RWPE1 (cell line): ENCODE measurements around the gene BCS1L.
"Not testable (repeated sequence)": the region's sequence is repeated elsewhere in the genome, so short reads cannot be mapped to it uniquely, and the experiment has no call there.

Experiments
- CTCF ChIA-PET: fragments of 350-600 bp; sonication (Branson Sonifier 250); formaldehyde crosslinking; extraction: SDS; loops from one replicate; lab custom pipeline; 2021; lab: Yijun Ruan, JAX
- POLR2A ChIA-PET: fragments of 400-600 bp; formaldehyde crosslinking; extraction: SDS; loops from one replicate; lab custom pipeline; 2020; ENCODE audit warnings: antibody characterized with exemption; ENCODE audit not compliant: low non-redundant PET; lab: Yijun Ruan, JAX
- DNase-seq: peaks from one replicate; pipeline ENCODE4 v3.0.0; 2012; ENCODE audit warnings: low spot score
- H3K27ac ChIP-seq: fragments of 450-650 bp; 2 replicates; pipeline ENCODE4 v1.5.1; 2017
- TF ChIP-seq, protein P1 (sequence below): fragments of 450-650 bp; conservative IDR thresholded peaks from 2 replicates; pipeline ENCODE4 v1.5.1; 2017; ENCODE audit warnings: low read depth, mild to moderate bottlenecking

The BCS1L gene

DNA sequence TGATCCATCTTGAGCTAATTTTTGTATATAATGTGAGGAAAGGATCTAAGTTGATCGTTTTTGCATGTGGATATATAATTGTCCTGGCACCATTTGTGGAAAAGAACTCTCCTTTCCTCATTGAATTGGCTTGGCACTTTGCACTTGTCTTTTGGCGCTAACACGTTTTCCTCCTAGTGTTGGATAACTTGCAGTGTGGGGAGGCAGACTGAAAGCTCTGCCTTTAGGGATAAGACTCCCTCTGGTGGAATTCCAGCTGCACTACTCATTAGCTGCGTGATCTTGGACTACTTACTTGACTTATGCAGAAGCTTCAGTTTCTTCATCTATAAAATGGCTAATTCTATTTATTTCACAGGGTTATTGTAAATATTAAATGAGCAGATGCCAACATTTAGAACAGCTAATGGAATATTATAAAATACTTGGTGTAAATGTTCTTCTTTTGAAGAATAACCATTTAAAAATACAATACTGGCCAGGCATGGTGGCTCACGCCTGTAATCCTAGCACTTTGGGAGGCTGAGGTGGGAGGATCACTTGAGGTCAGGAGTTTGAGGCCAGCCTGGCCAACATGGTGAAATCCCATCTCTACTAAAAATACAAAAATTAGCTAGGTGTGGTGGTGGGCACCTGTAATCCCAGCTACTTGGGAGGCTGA lies 28.0 kb downstream of the BCS1L start:
- H3K27ac ChIP-seq, POLR2A ChIA-PET: not testable (repeated sequence)
- DNase-seq = peak; percentile 74
- CTCF ChIA-PET = interaction anchor here (0.5 to 2.1 kb wide), 11 partner anchors 12 to 508 kb away, joined by 3 to 22 read pairs (median 3); partner anchors contain the start of genes BCS1L, RNF25, STK36 and ZNF142
- TF ChIP-seq, protein P1, sequence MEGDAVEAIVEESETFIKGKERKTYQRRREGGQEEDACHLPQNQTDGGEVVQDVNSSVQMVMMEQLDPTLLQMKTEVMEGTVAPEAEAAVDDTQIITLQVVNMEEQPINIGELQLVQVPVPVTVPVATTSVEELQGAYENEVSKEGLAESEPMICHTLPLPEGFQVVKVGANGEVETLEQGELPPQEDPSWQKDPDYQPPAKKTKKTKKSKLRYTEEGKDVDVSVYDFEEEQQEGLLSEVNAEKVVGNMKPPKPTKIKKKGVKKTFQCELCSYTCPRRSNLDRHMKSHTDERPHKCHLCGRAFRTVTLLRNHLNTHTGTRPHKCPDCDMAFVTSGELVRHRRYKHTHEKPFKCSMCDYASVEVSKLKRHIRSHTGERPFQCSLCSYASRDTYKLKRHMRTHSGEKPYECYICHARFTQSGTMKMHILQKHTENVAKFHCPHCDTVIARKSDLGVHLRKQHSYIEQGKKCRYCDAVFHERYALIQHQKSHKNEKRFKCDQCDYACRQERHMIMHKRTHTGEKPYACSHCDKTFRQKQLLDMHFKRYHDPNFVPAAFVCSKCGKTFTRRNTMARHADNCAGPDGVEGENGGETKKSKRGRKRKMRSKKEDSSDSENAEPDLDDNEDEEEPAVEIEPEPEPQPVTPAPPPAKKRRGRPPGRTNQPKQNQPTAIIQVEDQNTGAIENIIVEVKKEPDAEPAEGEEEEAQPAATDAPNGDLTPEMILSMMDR = peak; percentile 88

DNA sequence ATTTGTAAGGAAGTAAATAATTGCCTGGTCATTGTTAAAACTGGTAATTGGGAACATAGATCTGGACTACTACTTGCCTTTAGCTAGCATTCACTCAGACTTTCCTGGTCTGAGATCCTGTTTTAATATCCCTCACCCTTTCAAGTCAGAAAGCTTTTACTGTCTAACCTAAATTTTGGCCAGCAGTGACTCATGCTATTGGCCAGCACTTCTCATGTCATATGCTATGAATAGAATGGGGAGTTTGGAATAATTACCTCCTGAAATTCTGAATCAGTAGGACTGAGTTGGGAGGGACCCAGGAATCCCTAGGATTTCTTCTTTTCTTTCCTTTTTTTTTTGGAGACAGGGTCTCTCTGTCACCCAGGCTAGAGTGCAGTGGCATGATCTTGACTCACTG lies 31.8 kb downstream of the BCS1L start:
- TF ChIP-seq, protein P1 = no peak
- no peak for DNase-seq
- ChIA-PET CTCF (interaction anchor here (0.6 kb wide), 1 partner anchor 189 kb away, joined by 3 read pairs; no protein-coding TSS in a partner anchor), POLR2A (no interaction called here)
- H3K27ac ChIP-seq = no peak overlapping the region

DNA sequence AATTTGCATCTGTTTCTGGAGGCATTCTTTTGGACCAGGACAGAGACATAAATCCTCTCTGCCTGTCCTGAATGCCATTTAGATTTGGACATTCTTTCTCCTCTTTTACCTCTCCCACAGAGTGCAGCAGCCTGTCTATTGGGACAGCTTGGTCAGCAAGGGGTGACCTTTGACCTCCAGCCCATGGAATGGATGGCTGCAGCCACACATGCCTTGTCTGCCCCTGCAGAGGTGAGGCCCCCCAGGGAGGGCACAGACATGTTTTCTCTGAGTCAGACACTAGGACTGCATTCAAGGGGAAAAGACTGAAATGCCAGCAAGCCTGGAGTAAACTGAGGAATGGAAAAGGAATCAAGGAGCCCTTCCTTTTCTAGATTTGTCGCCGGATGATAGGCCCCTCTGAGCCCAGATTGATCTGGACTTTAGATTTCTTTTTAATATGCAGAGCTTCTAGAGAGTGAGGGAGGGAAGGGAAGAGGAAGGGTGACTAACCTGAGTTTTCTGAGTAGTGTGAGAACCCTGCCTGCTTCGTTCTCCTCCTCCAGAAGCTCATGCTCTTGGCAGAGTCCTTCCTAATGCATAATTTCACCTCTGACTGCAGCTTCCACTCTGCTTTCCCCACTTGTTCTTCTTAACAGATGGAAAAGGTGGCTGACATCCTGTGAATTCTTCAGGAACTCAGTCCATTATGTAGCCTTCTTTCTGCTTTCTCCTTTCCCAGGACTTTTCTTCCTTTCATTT lies 35.1 kb downstream of the BCS1L start:
- TF ChIP-seq, protein P1 = no peak
- DNase-seq = no peak
- POLR2A ChIA-PET = no interaction called here
- H3K27ac ChIP-seq = no peak overlapping the region
- CTCF ChIA-PET = interaction anchor here (0.6 kb wide), 1 partner anchor 51 kb away, joined by 4 read pairs; no protein-coding TSS in a partner anchor

DNA sequence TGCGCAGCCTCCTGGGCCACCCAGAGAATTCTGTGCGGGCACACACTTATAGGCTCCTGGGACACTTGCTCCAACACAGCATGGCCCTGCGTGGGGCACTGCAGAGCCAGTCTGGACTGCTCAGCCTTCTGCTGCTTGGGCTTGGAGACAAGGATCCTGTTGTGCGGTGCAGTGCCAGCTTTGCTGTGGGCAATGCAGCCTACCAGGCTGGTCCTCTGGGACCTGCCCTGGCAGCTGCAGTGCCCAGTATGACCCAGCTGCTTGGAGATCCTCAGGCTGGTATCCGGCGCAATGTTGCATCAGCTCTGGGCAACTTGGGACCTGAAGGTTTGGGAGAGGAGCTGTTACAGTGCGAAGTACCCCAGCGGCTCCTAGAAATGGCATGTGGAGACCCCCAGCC lies 39.4 kb downstream of the BCS1L start:
- peak overlapping the region; percentile 21; the same call in 1 of the 2 replicates for H3K27ac ChIP-seq
- CTCF ChIA-PET = interaction anchor here (1.9 kb wide), 1 partner anchor 12 kb away, joined by 5 read pairs; the partner anchor contains the start of gene TTLL4
- no peak for DNase-seq
- TF ChIP-seq, protein P1 = no peak
- POLR2A ChIA-PET = no interaction called here

DNA sequence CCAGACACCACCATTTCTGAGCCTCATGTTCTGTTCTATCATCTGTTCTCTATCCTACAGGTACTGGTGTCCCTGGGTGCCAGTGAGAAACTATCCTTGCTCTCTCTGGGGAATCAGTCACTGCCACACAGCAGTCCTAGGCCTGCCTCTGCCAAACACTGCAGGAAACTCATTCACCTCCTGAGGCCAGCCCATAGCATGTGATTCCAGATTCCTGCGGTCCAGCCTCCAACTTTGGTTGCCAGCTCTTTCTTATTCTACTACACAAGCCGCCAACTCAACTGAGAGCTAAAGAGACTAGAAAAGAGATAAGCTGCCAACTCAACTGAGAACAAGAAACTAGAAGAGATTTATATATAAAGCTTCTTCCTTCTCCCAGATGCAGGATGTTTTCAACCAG lies 42.3 kb downstream of the BCS1L start:
- CTCF ChIA-PET = interaction anchor here (2.1 kb wide), 1 partner anchor 146 kb away, joined by 5 read pairs; no protein-coding TSS in a partner anchor
- TF ChIP-seq, protein P1 = no peak
- POLR2A ChIA-PET = interaction anchor here (0.6 kb wide), 2 partner anchors 33 to 136 kb away, joined by 3 read pairs; no protein-coding TSS in a partner anchor
- no peak for DNase-seq
- H3K27ac ChIP-seq = no peak overlapping the region

DNA sequence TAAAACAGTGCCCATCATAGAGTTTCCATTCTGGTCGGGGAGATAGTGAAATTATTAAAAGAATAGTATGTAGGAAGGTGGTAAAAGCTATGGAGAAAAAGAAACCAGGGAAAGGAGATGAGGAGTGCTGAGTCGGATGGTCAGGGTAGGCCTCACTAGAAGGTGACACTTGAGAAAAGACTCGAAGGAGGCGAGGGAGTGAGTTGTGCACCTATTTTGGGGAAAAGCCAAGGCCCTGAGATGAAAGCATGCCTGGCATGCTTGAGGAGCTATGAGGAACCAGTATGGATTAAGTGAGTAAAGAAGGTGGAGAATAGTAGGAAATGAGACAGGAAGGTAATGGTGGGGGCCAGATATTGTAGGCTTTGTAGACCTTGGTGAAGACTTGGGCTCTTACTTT lies 43.9 kb downstream of the BCS1L start:
- H3K27ac ChIP-seq = no peak overlapping the region
- ChIA-PET CTCF (interaction anchor here (0.7 kb wide), 1 partner anchor 183 kb away, joined by 3 read pairs; no protein-coding TSS in a partner anchor), POLR2A (no interaction called here)
- TF ChIP-seq, protein P1 = no peak
- no peak for DNase-seq
